GM12878 (cell line): ENCODE measurements around the gene ILKAP. TPM values are rescaled to one million over a fixed set of nuclear protein-coding genes. Genes with fewer than 3 reads are reported as not detected.

Experiments
- ATAC-seq: fragments of 200-7000 bp; cut with Tn5 transposase; 3 replicates; pipeline ENCODE4 v1.9.1; 2020; ENCODE audit warnings: mild to moderate bottlenecking, moderate library complexity
- BruUV-seq: library from RNA; stranded (reverse); fragments of 400-500 nt; replicated peaks from 2 replicates; lab custom pipeline; 2021; lab: Mats Ljungman, UMichigan
- CTCF ChIA-PET: fragments of 300-600 bp; sonication (Branson Sonifier 250); formaldehyde crosslinking; extraction: SDS; loops from one replicate; lab custom pipeline; 2021; ENCODE audit warnings: inconsistent platforms; lab: Yijun Ruan, JAX
- POLR2A ChIA-PET: fragments of 350-600 bp; formaldehyde crosslinking; extraction: SDS; loops from one replicate; lab custom pipeline; 2021; ENCODE audit warnings: inconsistent platforms; lab: Charles Lee
- RAD21 ChIA-PET: fragments of 300-600 bp; sonication (Branson Sonifier 250); formaldehyde crosslinking; loops from one replicate; lab custom pipeline; 2023; ENCODE audit warnings: antibody characterized with exemption; ENCODE audit not compliant: unreplicated experiment; lab: Charles Lee
- SMC1A ChIA-PET: fragments of 300-600 bp; sonication (Branson Sonifier 250); formaldehyde crosslinking; loops from one replicate; lab custom pipeline; 2023; ENCODE audit not compliant: unreplicated experiment, uncharacterized antibody; lab: Charles Lee
- DNase-seq: peaks from one replicate; pipeline ENCODE4 v3.0.0-alpha.2; 2011; ENCODE audit warnings: low read depth, low spot score
- FAIRE-seq: peaks from 3 replicates; lab custom pipeline; 2011; peaks lifted over from hg19 to GRCh38; lab: Jason Lieb, UNC
- H2AFZ ChIP-seq: 2 replicates; pipeline ENCODE4 v1.6.0; 2011; ENCODE audit warnings: low read depth, low read length, control low read depth; ENCODE audit not compliant: control insufficient read depth
- H3K27ac ChIP-seq: 2 replicates; pipeline ENCODE4 v1.5.1; 2011; ENCODE audit warnings: control low read depth; ENCODE audit not compliant: control insufficient read depth, insufficient read depth
- H3K27me3 ChIP-seq, 2 experiments: replicated peaks in 1 of 2; 2 replicates each; pipeline versions ENCODE4 v1.6.0 to v1.6.1; 2011; ENCODE audit warnings: low read length in 1 of 2; ENCODE audit not compliant: control insufficient read depth in 2 of 2, insufficient read depth in 2 of 2
- H3K36me3 ChIP-seq, 2 experiments: 2 replicates each; pipeline ENCODE4 v1.5.1; 2011; ENCODE audit warnings: low read length in 1 of 2; ENCODE audit not compliant: control insufficient read depth in 2 of 2, insufficient read depth in 2 of 2
- H3K4me1 ChIP-seq: 2 replicates; pipeline ENCODE4 v1.6.1; 2011; ENCODE audit warnings: mild to moderate bottlenecking, low read length, moderate library complexity, mixed read lengths; ENCODE audit not compliant: control insufficient read depth, insufficient read depth
- H3K4me2 ChIP-seq: 2 replicates; pipeline ENCODE4 v1.6.0; 2011; ENCODE audit warnings: control low read depth; ENCODE audit not compliant: control insufficient read depth, insufficient read depth
- H3K4me3 ChIP-seq: fragments of 200-600 bp; sonication (generic); 2 replicates; pipeline ENCODE4 v1.5.1; 2016
- H3K79me2 ChIP-seq: 2 replicates; pipeline ENCODE4 v1.6.0; 2011; ENCODE audit warnings: low read length; ENCODE audit not compliant: control insufficient read depth, insufficient read depth
- H3K9ac ChIP-seq: 2 replicates; pipeline ENCODE4 v1.8.0; 2011; ENCODE audit warnings: low read length, control low read depth, mixed read lengths; ENCODE audit not compliant: control insufficient read depth, insufficient read depth
- H3K9me3 ChIP-seq: replicated peaks from 3 replicates; pipeline ENCODE4 v1.5.1; 2011; ENCODE audit warnings: mild to moderate bottlenecking, low read length; ENCODE audit not compliant: control insufficient read depth, insufficient read depth
- H4K20me1 ChIP-seq: 2 replicates; pipeline ENCODE4 v1.6.0; 2011; ENCODE audit not compliant: control insufficient read depth, insufficient read depth
- ASH2L ChIP-seq: fragments of 300-600, 200-600 bp; sonication (generic); IDR thresholded peaks from 2 replicates; pipeline ENCODE4 v1.6.1; 2017; ENCODE audit warnings: low read depth, mild to moderate bottlenecking, borderline replicate concordance
- ETV6 ChIP-seq, 2 experiments: fragments of 450-650 bp in 1 of 2; IDR thresholded peaks in 1 of 2; conservative IDR thresholded peaks in 1 of 2; 2 replicates each; pipeline ENCODE4 v1.6.1; 2014; ENCODE audit warnings: antibody characterized with exemption in 1 of 2, borderline replicate concordance in 1 of 2, low read depth in 1 of 2, mild to moderate bottlenecking in 1 of 2, moderate library complexity in 1 of 2
- JUNB ChIP-seq: IDR thresholded peaks from 2 replicates; pipeline ENCODE4 v1.6.1; 2016; ENCODE audit warnings: antibody characterized with exemption, mild to moderate bottlenecking
- KDM1A ChIP-seq: fragments of 200-600 bp; sonication (generic); IDR thresholded peaks from 2 replicates; pipeline ENCODE4 v1.6.1; 2016; ENCODE audit warnings: borderline replicate concordance
- LARP7 ChIP-seq: fragments of 450-650 bp; IDR thresholded peaks from 2 replicates; pipeline ENCODE4 v1.6.1; 2017; ENCODE audit warnings: mild to moderate bottlenecking
- NKRF ChIP-seq: fragments of 450-650 bp; conservative IDR thresholded peaks from 2 replicates; pipeline ENCODE4 v1.6.1; 2017; ENCODE audit warnings: mild to moderate bottlenecking, moderate library complexity
- PAX5 ChIP-seq: IDR thresholded peaks from 2 replicates; pipeline ENCODE4 v1.6.1; 2011; ENCODE audit warnings: low read depth, low read length, borderline replicate concordance
- PML ChIP-seq: IDR thresholded peaks from 2 replicates; pipeline ENCODE4 v1.6.1; 2012; ENCODE audit warnings: low read length, inconsistent platforms
- RELB ChIP-seq: fragments of 450-650 bp; IDR thresholded peaks from 2 replicates; pipeline ENCODE4 v1.6.1; 2017; ENCODE audit warnings: low read depth, mild to moderate bottlenecking, moderate library complexity
- SKIL ChIP-seq: fragments of 450-650 bp; IDR thresholded peaks from 2 replicates; pipeline ENCODE4 v1.6.1; 2017; ENCODE audit warnings: mild to moderate bottlenecking, low read depth, inconsistent platforms; ENCODE audit not compliant: poor library complexity, severe bottlenecking
- SMAD5 ChIP-seq: IDR thresholded peaks from 2 replicates; pipeline ENCODE4 v1.6.1; 2016; ENCODE audit warnings: antibody characterized with exemption, low read depth
- WGBS: methylation state at CpG from one replicate; pipeline ENCODE4 v1.1.6; 2016; ENCODE audit warnings: low lambda C conversion rate; ENCODE audit not compliant: insufficient replicate concordance, insufficient coverage; ENCODE audit errors: missing lambda C conversion rate; 5-methylcytosine and 5-hydroxymethylcytosine counted together
- in situ Hi-C: fragments of 300-500 bp; cut with MboI; formaldehyde crosslinking; loops from 9 replicates; pipeline ENCODE4 v1.14.3; 2018; ENCODE audit warnings: mixed read lengths
- intact Hi-C: fragments of 100-400 bp; cut with micrococcal nuclease; formaldehyde crosslinking; loops from one replicate; pipeline ENCODE4 v1.14.2; 2022; ENCODE audit not compliant: unreplicated experiment
- polyA plus RNA-seq, 11 experiments: library from polyadenylated mRNA; depleted of rRNA in 4 of 11; unstranded in 6 of 11; stranded (reverse) in 5 of 11; fragments of >200 nt; fragmentation: Nextera tagmentation in 4 of 11; fragmentation: Illumina TruSeq in 1 of 11; extraction: Ambion mirVana in 4 of 11; extraction: Trizol in 1 of 11; gene quantifications; 1 replicate in 1 of 11; 2 replicates in 10 of 11; pipeline versions ENCODE4 v1.2.1 to v1.2.3, GENCODE V29; 2011 to 2016; ENCODE audit warnings: inconsistent platforms in 2 of 11, missing spikeins in 2 of 11, low read depth in 1 of 11
- total RNA-seq, 4 experiments: library from RNA; depleted of rRNA in 3 of 4; stranded (reverse); fragments of >200 nt in 3 of 4; fragmentation: Illumina TruSeq in 1 of 4; extraction: Trizol in 1 of 4; gene quantifications; 2 replicates each; pipeline versions ENCODE4 v1.2.1 to v1.2.3, GENCODE V29; 2013 to 2021

Gene ILKAP
- total and polyA plus RNA-seq, 10 of the 15 experiments (the other 5 are each of a cell fraction or from before 2014, with no cell fraction given): 4.2 to 65.3 (median 37.3) TPM

- intact Hi-C loops: no loop called here
- BruUV-seq: no TSS peak
- FAIRE-seq: no peak
- DNase-seq: no peak
- ChIA-PET POLR2A (no interaction called here), SMC1A (no interaction called here), RAD21 (no interaction called here)
- ATAC-seq: no peak
- H3K27ac ChIP-seq: no peak overlapping the region
- no peaks in the 10 kb centered on the region for H4K20me1 ChIP-seq
- H3K79me2 ChIP-seq: no peaks in the 10 kb centered on the region
- in situ Hi-C loops: no loop called here
- H3K4me3 ChIP-seq: no peak overlapping the region
- TF ChIP-seq ASH2L (no peak), PAX5 (no peak), SMAD5 (no peak), RELB (no peak), SKIL (no peak), NKRF (no peak), PML (no peak), LARP7 (no peak), ETV6 (conservative IDR thresholded peaks at IDR 0.05 in 1 of 2, IDR thresholded peaks at IDR 0.05 in 1 of 2; ENCODE audit: borderline replicate concordance in 1 of 2, low read depth in 1 of 2) (no peak), KDM1A (no peak), JUNB (no peak)
- TF ChIP-seq, all 136 proteins: peak for 0
- Histone ChIP-seq H3K9ac (no peak overlapping the region), H3K4me1 (peaks cover 4% of the 10 kb centered on the region; the same call in 1 of the 2 replicates), H3K4me2 (no peak overlapping the region), H3K27me3 (no peaks in the 10 kb centered on the region), H3K9me3 (no peaks in the 10 kb centered on the region), H2AFZ (no peak overlapping the region), H3K36me3 (no peaks in the 10 kb centered on the region)
- CTCF ChIA-PET: interaction anchor here (1.4 to 2.0 kb wide), 2 partner anchors 27 to 128 kb away, joined by 3 to 5 read pairs; no protein-coding TSS in a partner anchor
- 69% methylated on average over 15 of the region's 15 CpGs for WGBS
Measured at GRCh38 chr2:238135601-238136150, 67.8 kb downstream of the ILKAP start.
